HG03196 (cell line): ENCODE results near the gene VSTM1.
"Not testable (repeated sequence)": the region's sequence is repeated elsewhere in the genome, so short reads cannot be mapped to it uniquely, and the experiment has no call there.

Experiments
- ATAC-seq: cut with Tn5 transposase; IDR thresholded peaks from one replicate; pipeline ENCODE4 v1.9.1; 2021; ENCODE audit not compliant: unreplicated experiment

Gene VSTM1

DNA sequence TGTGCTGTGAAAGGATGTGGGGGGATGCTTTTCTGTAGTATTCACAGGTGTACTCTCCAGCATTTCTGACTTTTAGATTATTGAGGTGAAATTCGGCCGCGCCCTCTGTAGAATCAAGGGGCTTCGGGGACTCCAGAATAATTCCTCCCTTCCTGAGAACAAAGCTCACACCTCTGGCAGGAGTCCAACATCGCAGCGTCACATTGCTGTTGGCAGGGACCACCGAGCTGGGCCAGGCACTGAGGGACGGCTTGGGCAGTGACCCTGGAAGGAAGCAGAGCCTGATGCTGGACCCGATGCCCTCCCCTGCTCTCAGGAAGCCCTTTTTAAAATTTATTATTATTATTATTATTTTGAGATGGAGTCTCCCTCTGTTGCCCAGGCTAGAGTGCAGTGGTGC lies 11.2 kb upstream of the VSTM1 start:
- no peak for ATAC-seq

DNA sequence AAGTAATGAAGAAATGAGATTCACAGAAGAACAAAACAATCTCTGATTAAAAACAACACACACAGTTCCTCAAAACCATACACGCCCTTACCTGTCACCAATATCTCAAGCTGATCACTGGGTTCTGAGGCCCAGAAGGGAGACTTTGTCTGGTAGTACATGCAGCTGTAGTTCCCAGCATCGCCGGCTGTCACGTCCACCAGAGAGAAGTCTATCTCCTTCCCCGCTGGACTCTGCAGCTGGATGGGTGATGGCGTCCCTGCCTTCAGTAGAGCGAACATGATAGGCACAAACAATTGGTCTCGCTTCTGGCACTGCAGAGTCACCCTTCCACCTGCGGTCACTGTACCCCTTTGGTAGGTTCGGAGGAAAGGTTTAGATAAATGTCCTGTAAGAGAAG lies 10.1 kb upstream of the VSTM1 start:
- no peak for ATAC-seq

- no peak for ATAC-seq
Measured at GRCh38 chr19:54069470-54069869, 5.8 kb upstream of the VSTM1 start.

DNA sequence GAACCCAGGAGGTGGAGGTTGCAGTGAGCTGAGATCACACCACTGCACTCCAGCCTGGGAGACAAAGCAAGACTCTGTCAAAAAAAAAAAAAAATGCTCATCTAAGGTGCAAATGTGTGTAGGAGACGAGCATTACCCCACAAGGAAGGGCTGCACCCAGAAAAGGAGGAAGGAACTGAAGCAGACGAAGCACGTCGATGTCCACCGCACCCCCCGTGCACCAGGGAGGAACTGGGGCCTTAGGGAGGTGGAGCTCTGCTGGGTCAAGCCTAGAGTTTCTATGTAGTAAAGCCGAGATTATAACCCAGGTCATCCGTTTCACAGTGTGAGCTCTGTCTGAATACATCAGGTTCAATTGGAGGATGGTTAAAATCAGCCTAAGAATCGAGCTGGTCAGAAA lies 1.1 kb downstream of the VSTM1 start:
- no peak for ATAC-seq

GRCh38 chr19:54047616-54048015 lies 16.1 kb downstream of the VSTM1 start:
- ATAC-seq = no peak

DNA sequence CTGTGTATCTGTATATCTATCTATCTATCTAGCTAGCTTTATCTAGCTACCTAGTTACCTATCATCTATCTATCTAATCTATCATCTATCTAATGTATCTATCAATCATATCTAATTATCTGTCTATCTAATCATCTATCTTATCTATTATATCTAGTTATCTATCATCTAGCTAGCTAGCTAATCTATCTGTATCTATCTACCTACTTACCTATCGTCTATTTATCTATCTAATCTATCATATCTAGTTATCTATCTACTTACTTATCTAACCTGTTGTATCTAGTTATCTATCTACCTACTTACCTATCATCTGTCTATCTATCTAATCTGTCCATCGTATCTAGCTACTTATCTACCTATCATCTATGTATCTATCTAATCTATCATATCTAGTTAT lies 17.9 kb downstream of the VSTM1 start:
- ATAC-seq = no peak

- ATAC-seq = no peak
Measured at GRCh38 chr19:54042989-54043388, 20.7 kb downstream of the VSTM1 start.

- ATAC-seq = no peak
Measured at GRCh38 chr19:54041969-54042606, 21.6 kb downstream of the VSTM1 start.

DNA sequence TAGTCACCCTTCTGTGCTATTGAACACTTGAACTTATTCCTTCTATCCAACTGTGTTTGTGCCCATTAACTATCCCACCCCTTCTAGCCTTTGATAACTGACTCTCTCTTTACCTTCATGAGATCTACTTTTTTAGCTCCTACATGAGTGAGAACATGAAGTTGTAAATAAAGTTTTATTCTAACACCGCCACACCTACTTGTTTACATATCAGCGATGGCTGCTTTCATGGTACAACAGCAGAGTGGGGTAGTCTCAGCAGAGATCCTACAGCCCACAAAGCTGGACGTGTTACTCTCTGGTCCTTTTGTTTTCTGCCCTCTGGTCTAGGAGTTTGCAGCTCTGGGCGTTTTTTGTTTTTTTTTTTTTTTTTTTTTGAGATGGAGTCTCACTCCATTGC lies 23.7 kb downstream of the VSTM1 start:
- ATAC-seq = no peak

DNA sequence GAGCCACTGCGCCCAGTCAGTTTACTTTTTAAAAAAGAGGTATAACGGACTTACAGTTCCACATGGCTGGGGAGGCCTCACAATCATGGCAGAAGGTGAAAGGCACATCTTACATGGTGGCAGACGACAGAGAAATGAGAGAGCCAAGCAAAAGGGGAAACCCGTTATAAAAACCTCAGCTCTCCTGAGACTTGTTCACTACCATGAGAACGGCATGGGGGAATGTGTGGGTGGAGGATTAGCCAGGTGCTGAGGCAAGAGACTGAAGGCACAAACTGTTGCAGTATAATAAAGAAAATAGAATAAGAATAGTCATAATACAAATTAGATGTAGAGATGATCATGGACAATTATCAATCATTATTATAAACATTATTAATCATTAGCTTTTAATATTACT lies 27.2 kb downstream of the VSTM1 start:
- ATAC-seq = not testable (repeated sequence)

DNA sequence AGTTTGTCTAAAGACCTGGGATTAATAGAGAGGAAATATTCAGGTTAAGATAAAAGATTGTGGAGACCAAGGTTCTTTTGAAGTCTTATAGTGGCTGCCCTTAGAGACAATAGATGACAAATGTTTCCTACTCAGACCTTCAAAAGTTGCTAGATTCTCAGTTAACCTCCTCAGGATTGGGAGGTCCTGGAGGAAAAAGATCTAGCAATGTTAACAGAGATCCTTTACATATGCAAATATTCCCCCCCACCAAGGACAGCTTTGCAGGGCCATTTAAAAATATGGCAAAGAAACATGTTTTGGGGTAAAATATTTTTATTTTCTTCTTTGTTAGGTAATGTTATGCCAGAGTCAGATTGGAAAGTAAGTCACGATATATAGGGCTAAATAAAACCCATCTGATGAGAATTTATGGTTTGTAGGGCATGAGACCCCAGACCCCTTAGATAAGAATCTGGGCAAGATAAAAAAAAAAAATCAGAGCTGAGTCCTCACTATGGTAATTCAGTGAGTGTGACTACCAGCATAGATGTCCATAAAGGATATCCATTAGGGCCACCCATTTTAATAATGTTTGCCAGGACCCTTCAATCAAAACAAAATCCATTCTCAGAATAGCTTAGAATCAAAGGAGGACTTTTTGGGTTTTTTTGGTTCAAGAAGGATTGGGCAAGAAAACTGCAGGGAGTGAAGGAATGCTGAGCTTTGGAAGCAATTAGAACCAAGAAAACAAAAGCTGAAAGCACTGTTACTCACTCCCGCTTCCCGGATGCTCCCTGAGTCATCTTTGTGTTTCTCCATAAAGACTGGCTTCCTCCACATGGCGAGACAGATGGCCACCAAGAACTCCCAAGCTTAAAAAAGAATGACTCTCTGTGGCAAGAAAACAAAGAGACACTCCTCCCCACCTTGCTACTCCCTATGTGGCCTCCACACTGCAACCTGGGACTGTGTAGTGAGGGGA lies 28.2 kb downstream of the VSTM1 start:
- no peak for ATAC-seq

GRCh38 chr19:54030895-54031586 lies 32.7 kb downstream of the VSTM1 start:
- ATAC-seq = no peak

DNA sequence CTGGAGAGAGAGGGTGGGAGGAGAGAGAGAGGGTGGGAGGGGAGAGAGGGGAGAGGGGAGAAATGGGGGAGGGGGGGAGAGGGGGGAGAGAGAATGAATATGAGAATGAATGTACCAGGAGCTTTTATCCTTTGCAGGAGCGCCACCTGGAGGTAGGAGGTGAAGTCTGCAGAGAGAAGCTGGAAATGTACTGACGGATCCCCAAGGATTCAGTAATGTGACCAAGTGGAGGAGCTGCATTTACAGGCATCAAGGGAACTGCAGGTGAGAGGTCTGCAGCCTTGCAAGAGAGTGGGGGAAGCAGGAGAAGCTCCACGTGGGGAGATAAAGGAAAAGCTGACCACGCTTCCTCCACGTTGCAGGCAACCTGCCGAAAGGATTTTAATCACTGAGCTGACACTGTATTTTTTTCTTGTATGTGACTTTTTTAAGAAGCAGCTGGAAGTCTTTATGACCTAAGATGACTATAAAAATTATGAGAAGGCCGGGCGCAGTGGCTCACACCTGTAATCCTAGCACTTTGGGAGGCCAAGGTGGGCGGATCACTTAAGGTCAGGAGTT lies 33.7 kb downstream of the VSTM1 start:
- ATAC-seq = no peak

- ATAC-seq = no peak
Measured at GRCh38 chr19:54029301-54029700, 34.4 kb downstream of the VSTM1 start.

DNA sequence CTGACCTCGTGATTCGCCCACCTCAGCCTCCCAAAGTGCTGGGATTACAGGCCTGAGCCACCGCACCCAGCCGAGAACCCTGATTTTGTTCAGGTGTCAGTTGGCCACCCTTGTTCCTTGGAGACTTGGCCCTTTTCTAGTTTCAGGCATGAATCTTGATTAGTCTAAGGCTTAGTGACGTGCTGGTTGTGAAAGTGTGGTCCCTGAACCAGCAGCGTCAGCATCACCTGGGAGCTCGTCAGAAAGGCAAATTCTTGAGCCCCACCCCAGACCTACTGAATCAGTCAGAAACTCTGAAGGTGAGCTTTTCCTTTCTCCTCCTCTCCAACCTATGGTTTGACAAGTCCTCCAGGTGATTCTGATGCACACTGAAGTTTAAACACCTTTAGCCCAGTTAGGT lies 37.0 kb downstream of the VSTM1 start:
- ATAC-seq = no peak

GRCh38 chr19:54024660-54025059 lies 39.0 kb downstream of the VSTM1 start:
- ATAC-seq = no peak

DNA sequence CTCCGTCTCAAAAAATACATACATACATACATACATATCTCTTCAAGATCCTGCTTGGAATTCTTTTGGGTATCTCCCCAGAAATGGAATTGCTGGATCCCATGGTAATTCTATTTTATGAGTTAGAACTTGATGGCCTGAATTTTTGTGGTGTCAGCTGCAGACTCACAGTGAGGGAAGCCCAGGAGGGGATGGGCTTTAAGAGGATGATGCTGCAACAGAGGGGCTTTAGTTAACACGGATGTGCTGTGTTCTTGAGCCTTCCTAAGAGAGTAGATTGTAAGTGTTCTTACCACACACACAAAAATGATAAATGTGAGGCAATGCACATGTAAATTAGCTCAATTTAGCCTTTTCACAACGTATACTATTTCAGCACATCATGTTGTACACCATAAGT lies 40.5 kb downstream of the VSTM1 start:
- ATAC-seq = no peak

DNA sequence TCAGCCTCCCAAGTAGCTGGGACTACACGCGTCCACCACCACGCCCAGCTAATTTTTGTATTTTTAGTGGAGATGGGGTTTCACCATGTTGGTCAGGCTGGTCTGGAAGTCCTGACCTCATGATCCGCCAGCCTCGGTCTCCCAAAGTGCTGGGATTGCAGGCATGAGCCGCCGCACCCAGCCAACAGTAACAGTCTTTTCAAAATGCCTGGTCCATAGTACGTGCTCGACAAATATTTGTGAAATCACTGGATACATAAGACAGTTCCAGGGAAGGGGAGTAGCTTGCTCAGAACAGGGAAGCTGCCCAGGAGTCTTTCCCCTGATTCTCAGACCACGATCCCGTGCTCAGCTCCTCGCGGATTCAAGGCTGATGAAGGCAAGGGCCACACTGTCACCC lies 41.8 kb downstream of the VSTM1 start:
- ATAC-seq = no peak

GRCh38 chr19:54021363-54021762 lies 42.3 kb downstream of the VSTM1 start:
- no peak for ATAC-seq

- no peak for ATAC-seq
Measured at GRCh38 chr19:54017261-54017660, 46.4 kb downstream of the VSTM1 start.

DNA sequence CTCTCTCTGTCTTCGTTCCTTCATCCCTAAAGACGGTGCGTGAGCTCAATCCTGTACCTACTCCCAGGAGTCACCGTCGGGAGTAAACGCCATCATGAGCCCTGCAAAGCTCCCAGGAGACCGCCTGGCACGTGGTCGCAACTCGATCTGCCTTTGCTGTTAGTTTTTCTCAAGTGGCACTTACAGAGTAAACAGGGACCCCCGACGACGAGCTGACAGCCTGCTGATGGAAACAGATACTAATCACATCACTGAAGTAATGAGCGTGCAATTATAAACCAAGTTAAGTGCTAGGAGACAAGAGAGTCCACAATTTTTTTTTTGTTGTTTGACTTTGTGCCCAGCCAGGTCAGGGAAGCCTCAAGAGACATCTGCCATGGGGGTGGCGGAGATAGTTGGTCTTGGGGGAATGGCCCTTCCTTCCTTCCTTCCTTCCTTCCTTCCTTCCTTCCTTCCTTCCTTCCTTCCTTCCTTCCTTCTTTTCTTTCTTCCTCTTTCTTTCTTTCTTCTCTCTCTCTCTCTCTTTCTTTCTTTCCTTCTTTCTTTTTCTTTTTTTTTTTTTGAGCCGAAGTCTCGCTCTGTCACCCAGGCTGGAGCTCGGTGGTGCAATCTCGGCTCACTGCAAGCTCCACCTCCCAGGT lies 48.7 kb downstream of the VSTM1 start:
- ATAC-seq = no peak
